Dedifferentiated amniotic fluid mesenchymal stem cell (primary cell): Measurements from ENCODE around the gene IFNA8.
"Not testable (repeated sequence)": the region's sequence is repeated elsewhere in the genome, so short reads cannot be mapped to it uniquely, and the experiment has no call there.

Source experiments
- DNase-seq: peaks from one replicate; pipeline ENCODE4 v3.0.0-alpha.2; 2016; ENCODE audit errors: extremely low spot score

Gene IFNA8

DNA sequence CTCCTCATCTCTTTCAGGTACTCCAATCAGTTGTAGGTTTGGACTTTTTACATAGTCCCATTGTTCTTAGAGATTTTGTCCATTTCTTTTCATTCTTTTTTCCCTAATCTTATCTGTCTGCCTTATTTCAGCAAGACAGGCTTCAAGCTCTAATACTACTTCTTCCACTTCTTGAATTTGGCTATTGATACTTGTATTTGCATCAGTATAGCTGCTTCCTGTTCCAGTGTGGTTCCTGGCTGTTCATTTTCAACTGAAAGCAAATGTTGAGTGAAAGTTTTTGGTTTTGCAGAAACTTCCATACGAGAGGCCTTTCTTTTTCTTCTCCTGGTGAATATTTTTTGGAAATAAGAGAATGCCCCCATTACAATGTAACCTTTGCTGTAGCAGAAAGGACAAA, 19.3 kb downstream of the IFNA8 start:
- DNase-seq, result no peak

DNA sequence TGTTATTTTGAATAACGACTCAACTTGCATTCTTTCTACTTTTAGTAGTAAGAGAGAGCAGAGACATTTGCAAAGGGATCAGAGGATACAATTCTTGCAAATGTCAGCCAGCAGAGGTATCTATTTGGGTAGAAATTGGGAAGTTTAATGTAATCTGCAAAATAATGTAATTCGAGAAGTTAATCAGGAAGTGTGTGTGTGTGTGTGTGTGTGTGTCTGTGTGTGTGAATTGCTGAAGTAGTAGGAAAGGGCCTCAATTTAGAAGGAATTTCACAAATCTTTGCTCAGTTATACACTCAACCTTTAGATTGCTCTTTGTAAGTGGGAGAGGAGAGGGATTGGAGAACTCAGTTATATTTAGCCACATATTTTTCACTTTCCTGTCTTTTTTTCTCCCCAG, 20.3 kb downstream of the IFNA8 start:
- no peak for DNase-seq

GRCh38 chr9:21432672-21433425, 23.9 kb downstream of the IFNA8 start:
- no peak for DNase-seq

- DNase-seq, result peak; percentile 56
These were observed 25.5 kb downstream of the IFNA8 start for GRCh38 chr9:21434202-21435014.

DNA sequence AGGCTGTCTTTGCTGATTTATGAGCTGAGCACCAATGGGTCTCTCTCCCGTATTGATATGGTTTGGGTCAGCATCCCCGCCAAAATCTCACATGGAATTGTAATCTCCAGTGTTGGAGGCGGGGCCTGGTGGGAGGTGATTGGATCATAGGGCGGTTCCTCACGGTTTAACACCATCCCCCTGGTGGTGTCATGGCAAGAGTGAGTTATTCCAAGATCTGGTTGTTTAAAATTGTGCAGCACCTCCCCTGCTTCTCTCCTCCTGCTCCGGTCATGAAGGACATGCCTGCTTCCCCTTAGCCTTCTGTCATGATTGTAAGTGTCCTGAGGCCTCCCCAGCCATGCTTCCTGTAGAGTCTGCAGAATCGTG, 26.1 kb downstream of the IFNA8 start:
- DNase-seq, result not testable (repeated sequence)

DNA sequence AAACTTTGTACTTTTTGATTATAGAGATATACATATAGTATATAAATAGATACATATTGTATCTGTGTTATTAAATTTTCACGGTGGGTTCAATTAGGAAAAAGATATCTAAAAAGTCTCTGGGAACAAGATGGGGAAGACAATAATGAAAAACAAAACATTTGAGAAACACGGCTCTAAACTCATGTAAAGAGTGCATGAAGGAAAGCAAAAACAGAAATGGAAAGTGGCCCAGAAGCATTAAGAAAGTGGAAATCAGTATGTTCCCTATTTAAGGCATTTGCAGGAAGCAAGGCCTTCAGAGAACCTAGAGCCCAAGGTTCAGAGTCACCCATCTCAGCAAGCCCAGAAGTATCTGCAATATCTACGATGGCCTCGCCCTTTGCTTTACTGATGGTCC, 31.2 kb downstream of the IFNA8 start, which contains the start of gene IFNA1:
Gene IFNA1 (plus strand): TSS at position 301 of the 400 bp plus-strand sequence. CDS start 69 bp downstream, at position 370.
- DNase-seq, result no peak

DNA sequence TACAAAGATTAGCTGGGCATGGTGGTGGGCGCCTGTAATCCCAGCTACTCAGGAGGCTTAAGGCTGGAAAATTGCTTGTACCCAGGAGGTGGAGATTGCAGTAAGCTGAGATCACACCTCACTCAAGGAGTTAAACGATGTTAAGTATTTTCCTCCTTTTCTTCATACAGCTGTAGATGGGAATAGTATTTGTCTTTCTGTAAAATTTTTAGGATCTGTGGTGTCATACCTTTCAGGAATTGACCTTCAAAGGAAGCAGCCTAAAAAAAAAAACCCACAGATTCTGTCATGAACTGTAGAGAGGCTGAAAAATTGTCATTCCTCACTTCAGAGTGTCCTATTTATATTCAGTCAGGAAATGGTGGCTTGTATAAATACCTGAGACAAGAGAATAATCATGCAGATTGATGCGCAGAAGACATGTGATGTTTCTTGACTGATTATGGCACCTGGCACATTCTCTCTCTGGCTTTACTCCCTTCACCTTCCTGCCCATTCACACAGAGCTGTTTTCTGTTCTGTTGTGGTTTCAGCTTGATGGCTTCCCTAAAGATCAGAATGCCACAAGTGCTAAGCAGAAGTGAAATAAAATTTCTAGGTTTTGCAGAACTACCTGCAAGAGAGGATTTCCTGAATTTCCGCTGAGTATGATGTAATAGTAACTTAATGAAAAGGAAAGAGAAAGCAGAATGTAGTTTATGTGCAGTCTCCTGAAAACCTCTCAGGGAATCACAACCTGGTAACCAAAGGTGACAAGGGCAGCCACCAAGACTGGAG, 35.1 kb downstream of the IFNA8 start:
- DNase-seq, result no peak

- not testable (repeated sequence) for DNase-seq
These were observed 40.4 kb downstream of the IFNA8 start for GRCh38 chr9:21449312-21449711.

- no peak for DNase-seq
These were observed 41.9 kb downstream of the IFNA8 start for GRCh38 chr9:21450733-21451394.

- no peak for DNase-seq
These were observed 43.8 kb downstream of the IFNA8 start for GRCh38 chr9:21452681-21453080.

GRCh38 chr9:21454149-21454548, 45.2 kb downstream of the IFNA8 start:
- DNase-seq, result no peak

DNA sequence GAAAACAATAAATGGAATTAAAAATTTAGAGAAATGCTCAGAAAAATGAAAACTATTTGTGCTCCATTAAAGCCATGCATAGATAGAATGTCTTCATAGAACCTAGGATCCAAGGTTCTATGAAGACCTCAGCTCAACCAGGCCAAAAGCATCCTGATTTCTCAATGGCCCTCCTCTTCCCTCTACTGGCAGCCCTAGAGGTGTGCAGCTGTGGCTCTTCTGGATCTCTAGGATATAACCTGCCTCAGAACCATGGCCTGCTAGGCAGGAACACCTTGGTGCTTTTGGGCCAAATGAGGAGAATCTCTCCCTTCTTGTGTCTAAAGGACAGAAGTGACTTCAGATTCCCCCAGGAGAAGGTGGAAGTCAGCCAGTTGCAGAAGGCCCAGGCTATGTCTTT, 46.4 kb downstream of the IFNA8 start:
- DNase-seq, result no peak
